WI38 (cell line): Measurements from ENCODE around the gene GRIK3.

Source experiments
- H3K4me3 ChIP-seq: 2 replicates; pipeline ENCODE4 v1.5.1; 2011; ENCODE audit warnings: low read depth, mild to moderate bottlenecking, control low read depth, low read length
- TF ChIP-seq, protein P1 (sequence below): IDR thresholded peaks from 2 replicates; pipeline ENCODE4 v1.5.1; 2012; ENCODE audit warnings: low read depth, mild to moderate bottlenecking, control low read depth, low read length

GRIK3 gene

DNA sequence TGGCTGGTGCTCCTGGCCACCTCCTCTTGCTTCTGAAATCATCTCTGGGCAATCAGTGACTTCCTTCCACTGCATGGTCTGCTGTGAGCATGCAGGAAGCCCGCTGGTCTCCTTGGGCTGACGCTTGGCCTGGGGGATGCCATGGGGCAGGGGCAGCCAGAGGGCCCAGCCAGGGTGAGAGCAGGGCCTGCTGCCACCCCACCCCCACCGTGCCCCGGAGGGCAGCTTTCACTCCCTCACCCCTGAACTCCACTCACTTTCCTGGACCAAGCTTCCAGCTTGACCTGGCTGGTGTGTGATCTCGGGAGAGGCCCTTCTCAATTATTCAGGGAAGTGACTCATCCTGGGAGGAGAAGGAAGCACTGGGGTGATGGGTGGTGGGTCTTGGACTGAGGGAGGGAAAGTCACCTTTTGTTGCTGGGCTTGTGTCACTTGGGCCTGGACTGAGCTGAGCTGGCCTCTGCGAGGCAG is 281.4 kb downstream of the GRIK3 start:
- no peak overlapping the region for H3K4me3 ChIP-seq
- TF ChIP-seq, protein P1, sequence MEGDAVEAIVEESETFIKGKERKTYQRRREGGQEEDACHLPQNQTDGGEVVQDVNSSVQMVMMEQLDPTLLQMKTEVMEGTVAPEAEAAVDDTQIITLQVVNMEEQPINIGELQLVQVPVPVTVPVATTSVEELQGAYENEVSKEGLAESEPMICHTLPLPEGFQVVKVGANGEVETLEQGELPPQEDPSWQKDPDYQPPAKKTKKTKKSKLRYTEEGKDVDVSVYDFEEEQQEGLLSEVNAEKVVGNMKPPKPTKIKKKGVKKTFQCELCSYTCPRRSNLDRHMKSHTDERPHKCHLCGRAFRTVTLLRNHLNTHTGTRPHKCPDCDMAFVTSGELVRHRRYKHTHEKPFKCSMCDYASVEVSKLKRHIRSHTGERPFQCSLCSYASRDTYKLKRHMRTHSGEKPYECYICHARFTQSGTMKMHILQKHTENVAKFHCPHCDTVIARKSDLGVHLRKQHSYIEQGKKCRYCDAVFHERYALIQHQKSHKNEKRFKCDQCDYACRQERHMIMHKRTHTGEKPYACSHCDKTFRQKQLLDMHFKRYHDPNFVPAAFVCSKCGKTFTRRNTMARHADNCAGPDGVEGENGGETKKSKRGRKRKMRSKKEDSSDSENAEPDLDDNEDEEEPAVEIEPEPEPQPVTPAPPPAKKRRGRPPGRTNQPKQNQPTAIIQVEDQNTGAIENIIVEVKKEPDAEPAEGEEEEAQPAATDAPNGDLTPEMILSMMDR = no peak

DNA sequence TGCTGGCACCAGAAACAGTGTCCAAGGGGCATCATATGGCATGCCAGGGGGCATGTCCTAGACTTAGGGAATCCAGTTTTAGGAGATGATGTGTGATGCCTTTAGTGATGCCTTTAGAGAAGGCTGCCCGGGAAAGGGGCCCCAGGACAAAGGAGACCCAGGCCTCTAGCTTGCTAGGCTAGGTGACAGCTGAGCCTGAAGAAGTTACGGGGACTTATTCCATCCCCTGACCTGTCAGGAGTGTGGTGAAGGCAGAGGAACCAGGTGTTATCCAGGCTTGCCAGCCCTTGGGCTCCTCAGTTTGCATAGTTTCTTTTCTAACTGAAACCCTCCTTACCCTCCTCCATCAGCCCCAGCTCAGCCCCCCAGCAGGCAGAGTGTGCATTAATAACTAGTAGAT is 281.9 kb downstream of the GRIK3 start:
- H3K4me3 ChIP-seq = no peak overlapping the region
- TF ChIP-seq, protein P1 = no peak

DNA sequence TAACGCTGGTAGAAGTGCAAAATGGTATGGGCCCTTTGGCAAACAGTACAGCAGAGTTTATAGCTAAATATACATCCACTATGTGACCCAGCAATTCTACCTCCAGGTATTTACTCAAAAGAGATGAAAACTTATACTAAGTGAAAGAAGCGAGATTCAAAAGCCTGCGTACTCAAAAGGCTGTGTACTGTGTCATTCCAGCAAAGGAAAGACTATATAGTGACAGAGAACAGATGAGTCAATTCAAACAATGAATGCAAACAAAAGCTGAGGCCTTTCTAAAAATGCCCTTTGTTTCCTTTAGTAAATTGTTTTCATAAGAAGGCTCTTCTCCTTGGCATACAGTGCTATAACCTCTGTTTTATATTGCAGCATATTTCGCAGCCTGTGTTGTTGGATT is 282.8 kb downstream of the GRIK3 start:
- no peak overlapping the region for H3K4me3 ChIP-seq
- TF ChIP-seq, protein P1 = no peak

DNA sequence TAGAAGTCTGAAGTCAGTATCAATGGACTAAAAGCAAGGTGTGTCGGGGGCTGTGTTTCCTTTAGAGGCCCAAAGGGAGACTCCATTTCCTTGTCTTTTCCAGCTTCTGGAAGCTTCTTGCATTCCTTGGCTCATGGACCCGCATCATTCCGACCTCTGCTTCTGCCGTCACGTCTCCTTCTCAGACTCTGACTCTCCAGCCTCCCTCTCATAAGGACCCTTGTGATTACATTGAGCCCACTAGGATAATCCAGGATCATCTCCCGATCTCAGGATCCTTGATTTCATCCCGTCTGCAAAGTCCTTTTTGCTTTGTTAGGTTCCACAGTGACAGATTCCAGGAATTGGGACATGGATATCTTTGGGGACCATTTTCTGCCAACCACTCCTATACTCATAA is 285.8 kb downstream of the GRIK3 start:
- TF ChIP-seq, protein P1 = no peak
- no peak overlapping the region for H3K4me3 ChIP-seq
